Activated naive CD4-positive, alpha-beta T cell (primary cell): ENCODE data around the gene COPS3.
"Not testable (repeated sequence)": the region's sequence is repeated elsewhere in the genome, so short reads cannot be mapped to it uniquely, and the experiment has no call there.

Source experiments
- DNase-seq, 4 experiments: peaks; one replicate each; lab custom pipeline; 2025; lab: John Stamatoyannopoulos, UW

COPS3 gene

DNA sequence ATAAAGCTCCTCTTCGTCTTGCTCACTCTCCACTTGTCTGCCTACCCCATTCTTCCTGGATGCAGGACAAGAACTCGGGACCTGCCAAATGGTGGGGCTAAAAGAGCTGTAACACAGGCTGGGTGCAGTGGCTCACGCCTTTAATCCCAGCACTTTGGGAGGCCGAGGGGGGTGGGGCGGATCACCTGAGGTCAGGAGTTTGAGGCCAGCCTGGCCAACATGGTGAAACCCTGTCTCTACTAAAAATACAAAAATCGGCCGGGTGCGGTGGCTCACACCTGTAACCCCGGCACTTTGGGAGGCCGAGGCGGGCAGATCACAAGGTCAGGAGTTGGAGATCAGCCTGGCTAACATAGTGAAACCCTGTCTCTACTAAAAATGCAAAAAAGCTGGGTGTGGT lies 20.6 kb upstream of the COPS3 start:
- DNase-seq = not testable (repeated sequence)

- DNase-seq = peak in 3 of 4 experiments; percentile 5 to 47 (median 21)
Measured at GRCh38 chr17:17300624-17301568, 19.9 kb upstream of the COPS3 start.

DNA sequence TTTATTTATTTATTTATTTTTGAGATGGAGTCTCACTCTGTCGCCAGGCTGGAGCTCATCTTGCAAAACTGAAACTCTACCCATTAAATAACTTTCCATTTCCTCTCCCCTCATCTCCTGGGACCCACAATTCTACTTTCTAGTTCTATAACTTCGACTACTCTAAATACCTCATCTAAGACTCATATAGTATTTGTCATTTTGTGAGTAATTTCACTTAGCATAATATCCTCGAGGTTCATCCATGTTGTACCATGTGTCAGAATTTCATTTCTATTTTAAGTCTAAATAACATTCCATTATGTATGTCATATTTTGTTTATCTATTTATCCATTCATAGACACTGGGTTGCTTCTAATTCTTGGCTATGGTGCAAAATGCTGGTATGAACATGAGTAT lies 17.1 kb upstream of the COPS3 start:
- DNase-seq = no peak

- DNase-seq = no peak
Measured at GRCh38 chr17:17297217-17297616, 16.2 kb upstream of the COPS3 start.

GRCh38 chr17:17295141-17295540 lies 14.1 kb upstream of the COPS3 start:
- DNase-seq = no peak

GRCh38 chr17:17289701-17290100 lies 8.7 kb upstream of the COPS3 start:
- DNase-seq = no peak

- DNase-seq = no peak
Measured at GRCh38 chr17:17289086-17289485, 8.0 kb upstream of the COPS3 start.

GRCh38 chr17:17285951-17286350 lies 4.9 kb upstream of the COPS3 start:
- no peak for DNase-seq

DNA sequence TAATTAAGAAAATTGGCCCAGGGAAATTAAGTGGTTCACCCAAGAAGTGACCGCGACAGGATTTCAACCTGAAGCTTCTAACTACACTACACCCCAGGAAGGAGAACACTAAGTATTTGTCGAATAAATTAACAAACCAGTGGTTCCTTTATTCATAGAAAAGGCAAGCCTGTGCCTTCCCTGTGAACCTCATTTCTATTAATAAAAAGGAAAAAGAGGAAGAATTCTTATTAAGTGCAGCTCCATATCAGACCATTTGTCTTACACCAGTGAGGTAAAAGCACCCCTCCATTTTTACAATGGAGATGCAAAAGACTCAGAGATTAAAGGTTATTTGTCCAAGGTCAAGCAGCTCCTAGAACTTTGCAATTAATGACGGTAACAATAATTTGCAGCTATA lies 1.7 kb downstream of the COPS3 start:
- DNase-seq = no peak

GRCh38 chr17:17277431-17277830 lies 3.6 kb downstream of the COPS3 start:
- not testable (repeated sequence) for DNase-seq

GRCh38 chr17:17275971-17276370 lies 5.1 kb downstream of the COPS3 start:
- no peak for DNase-seq

DNA sequence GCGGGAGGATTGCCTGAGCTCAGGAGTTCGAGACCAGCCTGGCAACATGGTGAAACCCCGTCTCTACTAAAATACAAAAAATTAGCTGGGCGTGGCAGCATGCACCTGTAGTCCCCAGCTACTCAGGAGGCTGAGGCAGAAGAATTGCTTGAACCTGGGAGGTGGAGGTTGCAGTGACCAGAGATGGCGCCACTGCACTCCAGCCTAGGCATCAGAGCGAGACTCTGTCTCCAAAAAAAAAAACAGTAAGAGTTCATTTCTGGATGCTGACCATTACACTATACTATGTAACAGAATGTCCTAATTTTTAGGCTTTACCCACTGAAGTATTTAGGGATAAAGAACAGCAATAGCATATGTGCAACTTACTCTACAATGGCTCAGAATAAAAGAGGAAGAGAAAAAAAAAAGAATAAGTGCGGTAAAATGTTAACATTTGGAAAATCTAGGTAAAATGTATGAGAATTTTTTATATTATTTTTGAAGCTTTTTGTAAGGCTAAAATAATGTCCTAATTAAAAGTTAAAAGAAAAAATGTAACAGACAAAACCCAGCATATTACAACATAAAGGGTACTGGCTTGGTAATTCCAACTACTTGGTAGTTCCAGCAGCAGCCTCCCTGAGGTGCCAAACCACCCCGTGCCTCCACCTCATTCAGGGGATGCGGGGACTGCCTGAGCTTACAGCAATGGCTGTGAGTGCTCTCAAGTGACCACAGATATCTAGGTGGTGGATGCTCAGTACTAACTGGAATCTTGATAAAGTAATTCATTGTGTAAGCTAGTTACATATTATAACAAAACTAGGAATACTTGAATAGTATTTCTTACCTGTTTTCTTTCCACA lies 10.9 kb downstream of the COPS3 start:
- peak in 1 of 4 experiments; percentile 3 for DNase-seq

- no peak for DNase-seq
Measured at GRCh38 chr17:17264430-17264829, 16.6 kb downstream of the COPS3 start.

GRCh38 chr17:17258998-17259397 lies 22.0 kb downstream of the COPS3 start:
- no peak for DNase-seq

- DNase-seq = no peak
Measured at GRCh38 chr17:17258011-17258410, 23.0 kb downstream of the COPS3 start.

DNA sequence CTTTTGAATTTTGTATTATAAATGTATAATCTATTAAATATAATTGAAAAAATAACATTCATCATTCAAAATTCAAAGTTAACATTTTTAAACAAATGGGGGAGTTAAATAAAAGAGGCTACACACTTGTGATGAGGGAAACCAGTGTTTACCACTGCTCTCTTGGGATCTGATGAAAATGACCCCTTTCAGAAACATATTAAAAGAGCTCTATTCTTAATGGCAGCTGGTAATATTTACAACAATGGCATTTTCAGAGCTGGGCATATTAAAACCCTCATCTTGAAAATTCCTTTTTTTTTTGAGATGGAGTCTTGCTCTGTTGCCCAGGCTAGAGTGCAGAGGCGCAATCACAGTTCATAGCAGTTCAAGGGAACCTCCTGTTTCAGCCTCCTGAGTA lies 24.7 kb downstream of the COPS3 start:
- no peak for DNase-seq

DNA sequence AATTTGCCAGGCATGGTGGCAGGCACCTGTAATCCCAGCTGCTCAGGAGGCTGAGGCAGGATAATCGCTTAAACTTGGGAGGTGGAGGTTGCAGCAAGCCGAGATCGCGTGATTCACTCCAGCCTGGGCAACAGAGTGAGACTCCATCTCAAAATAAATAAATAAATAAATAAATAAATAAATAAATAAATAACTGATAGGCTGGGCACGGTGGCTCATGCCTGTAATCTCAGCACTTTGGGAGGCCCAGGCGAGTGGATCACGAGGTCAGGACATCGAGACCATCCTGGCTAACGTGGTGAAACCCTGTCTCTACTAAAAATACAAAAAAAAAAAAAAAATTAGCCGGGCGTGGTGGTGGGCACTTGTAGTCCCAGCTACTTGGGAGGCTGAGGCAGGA lies 25.4 kb downstream of the COPS3 start:
- not testable (repeated sequence) for DNase-seq

- DNase-seq = no peak
Measured at GRCh38 chr17:17254036-17254435, 27.0 kb downstream of the COPS3 start.

- no peak for DNase-seq
Measured at GRCh38 chr17:17253406-17253805, 27.6 kb downstream of the COPS3 start.

GRCh38 chr17:17252149-17252661 lies 28.8 kb downstream of the COPS3 start:
- no peak for DNase-seq

- DNase-seq = no peak
Measured at GRCh38 chr17:17246879-17247278, 34.2 kb downstream of the COPS3 start.

DNA sequence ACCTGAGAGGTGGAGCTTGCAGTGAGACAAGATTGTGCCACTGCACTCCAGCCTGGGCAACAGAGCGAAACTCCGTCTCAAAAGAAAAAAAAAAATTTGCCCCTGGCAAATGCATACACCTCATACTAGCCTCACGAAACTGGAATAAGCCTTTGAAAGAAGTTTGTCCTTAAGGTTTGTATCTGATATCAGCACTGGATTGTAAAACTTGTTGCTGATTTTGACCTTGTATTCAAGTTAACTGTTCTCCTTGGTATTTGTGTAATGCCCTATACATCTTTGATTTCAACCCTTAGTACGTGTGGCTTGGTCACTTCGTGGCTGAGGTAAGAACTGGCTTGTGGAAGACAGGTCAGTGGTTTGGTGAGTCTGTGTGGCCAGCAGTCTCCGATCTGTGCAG lies 37.9 kb downstream of the COPS3 start:
- DNase-seq = no peak

GRCh38 chr17:17242246-17242645 lies 38.8 kb downstream of the COPS3 start:
- DNase-seq = no peak
